GM18909 (cell line): ENCODE measurements around the gene ATXN7L1.

Experiments
- ATAC-seq: cut with Tn5 transposase; IDR thresholded peaks from one replicate; pipeline ENCODE4 v1.9.1; 2021; ENCODE audit warnings: mild to moderate bottlenecking; ENCODE audit not compliant: unreplicated experiment, poor library complexity

The ATXN7L1 gene

GRCh38 chr7:105786520-105787470 lies 89.6 kb downstream of the ATXN7L1 start:
- no peak for ATAC-seq

- ATAC-seq: no peak
Observed at GRCh38 chr7:105782391-105783042, 93.9 kb downstream of the ATXN7L1 start.

- ATAC-seq: no peak
Observed at GRCh38 chr7:105779856-105780780, 96.3 kb downstream of the ATXN7L1 start.

- no peak for ATAC-seq
Observed at GRCh38 chr7:105778956-105779355, 97.4 kb downstream of the ATXN7L1 start.

GRCh38 chr7:105776986-105777910 lies 99.2 kb downstream of the ATXN7L1 start:
- ATAC-seq: no peak

GRCh38 chr7:105776068-105776790 lies 100.2 kb downstream of the ATXN7L1 start:
- ATAC-seq: no peak

GRCh38 chr7:105775580-105775979 lies 100.8 kb downstream of the ATXN7L1 start:
- no peak for ATAC-seq

- ATAC-seq: no peak
Observed at GRCh38 chr7:105773030-105773460, 103.4 kb downstream of the ATXN7L1 start.

GRCh38 chr7:105769901-105770628 lies 106.3 kb downstream of the ATXN7L1 start:
- ATAC-seq: no peak

GRCh38 chr7:105768898-105769507 lies 107.4 kb downstream of the ATXN7L1 start:
- no peak for ATAC-seq

- ATAC-seq: no peak
Observed at GRCh38 chr7:105768117-105768516, 108.3 kb downstream of the ATXN7L1 start.

- no peak for ATAC-seq
Observed at GRCh38 chr7:105766421-105767073, 109.9 kb downstream of the ATXN7L1 start.

GRCh38 chr7:105765846-105766245 lies 110.6 kb downstream of the ATXN7L1 start:
- no peak for ATAC-seq

GRCh38 chr7:105764506-105764905 lies 111.9 kb downstream of the ATXN7L1 start:
- no peak for ATAC-seq

- no peak for ATAC-seq
Observed at GRCh38 chr7:105760551-105761447, 115.6 kb downstream of the ATXN7L1 start.
